DND-41 (cell line): Measurements from ENCODE around the gene SCAI.

Experiments
- EZH2 ChIP-seq: IDR thresholded peaks from 3 replicates; pipeline ENCODE4 v1.6.1; 2012; ENCODE audit warnings: borderline replicate concordance, low read depth, mild to moderate bottlenecking, moderate library complexity, low read length, inconsistent platforms; ENCODE audit not compliant: severe bottlenecking
- TF ChIP-seq, protein P1 (sequence below): IDR thresholded peaks from 2 replicates; pipeline ENCODE4 v1.5.1; 2012; ENCODE audit warnings: borderline replicate concordance, low read length, moderate library complexity, mild to moderate bottlenecking; ENCODE audit not compliant: poor library complexity, severe bottlenecking; ENCODE audit errors: extremely low read depth

GRCh38 chr9:124950050-124950718 lies 193.1 kb downstream of the SCAI start:
- TF ChIP-seq, protein P1, sequence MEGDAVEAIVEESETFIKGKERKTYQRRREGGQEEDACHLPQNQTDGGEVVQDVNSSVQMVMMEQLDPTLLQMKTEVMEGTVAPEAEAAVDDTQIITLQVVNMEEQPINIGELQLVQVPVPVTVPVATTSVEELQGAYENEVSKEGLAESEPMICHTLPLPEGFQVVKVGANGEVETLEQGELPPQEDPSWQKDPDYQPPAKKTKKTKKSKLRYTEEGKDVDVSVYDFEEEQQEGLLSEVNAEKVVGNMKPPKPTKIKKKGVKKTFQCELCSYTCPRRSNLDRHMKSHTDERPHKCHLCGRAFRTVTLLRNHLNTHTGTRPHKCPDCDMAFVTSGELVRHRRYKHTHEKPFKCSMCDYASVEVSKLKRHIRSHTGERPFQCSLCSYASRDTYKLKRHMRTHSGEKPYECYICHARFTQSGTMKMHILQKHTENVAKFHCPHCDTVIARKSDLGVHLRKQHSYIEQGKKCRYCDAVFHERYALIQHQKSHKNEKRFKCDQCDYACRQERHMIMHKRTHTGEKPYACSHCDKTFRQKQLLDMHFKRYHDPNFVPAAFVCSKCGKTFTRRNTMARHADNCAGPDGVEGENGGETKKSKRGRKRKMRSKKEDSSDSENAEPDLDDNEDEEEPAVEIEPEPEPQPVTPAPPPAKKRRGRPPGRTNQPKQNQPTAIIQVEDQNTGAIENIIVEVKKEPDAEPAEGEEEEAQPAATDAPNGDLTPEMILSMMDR = no peak
- no peak for TF ChIP-seq EZH2
